Adrenal gland (tissue), 12 donors: ENCODE results near the gene MAN1C1. TPM values are rescaled to one million over a fixed set of nuclear protein-coding genes. Genes with fewer than 3 reads are reported as not detected.
A peak's percentile ranks its signal among the peaks of the same experiment; 100 is the strongest.

ENCODE experiments used
- DNase-seq, 7 donors: peaks; one replicate each; pipeline ENCODE4 v3.0.0-alpha.2; 2019 to 2020
- H3K27ac ChIP-seq, 5 donors: fragments of 200-600 bp; sonication (generic) in 4 of 5; 1 replicate in 3 of 5; 2 replicates in 2 of 5; pipeline versions ENCODE4 v1.5.1 to v1.8.0; 2016 to 2020; ENCODE audit warnings: mild to moderate bottlenecking in 1 of 5
- H3K27me3 ChIP-seq: fragments of 200-600 bp; 2 replicates; pipeline ENCODE4 v1.8.0; 2021
- H3K36me3 ChIP-seq, 2 donors: fragments of 200-600 bp; replicated peaks in 1 of 2; 1 replicate in 1 of 2; 2 replicates in 1 of 2; pipeline versions ENCODE4 v1.5.1 to v1.8.0; 2018 to 2022
- H3K4me1 ChIP-seq, 2 donors: fragments of 200-600 bp; replicated peaks in 1 of 2; 1 replicate in 1 of 2; 2 replicates in 1 of 2; pipeline versions ENCODE4 v1.5.1 to v1.8.0; 2018 to 2021
- H3K4me3 ChIP-seq, 4 donors: fragments of 200-600 bp; sonication (generic) in 3 of 4; one replicate each; pipeline ENCODE4 v1.5.1; 2016 to 2018
- H3K9me3 ChIP-seq, 3 donors: fragments of 200-600 bp; sonication (generic) in 1 of 3; replicated peaks in 1 of 3; 1 replicate in 2 of 3; 2 replicates in 1 of 3; pipeline versions ENCODE4 v1.5.1 to v1.8.0; 2016 to 2021
- POLR2A ChIP-seq, 2 donors: fragments of 450-650 bp; IDR thresholded peaks; one replicate each; pipeline ENCODE4 v1.6.1; 2017; ENCODE audit warnings: antibody characterized with exemption in 2 of 2, mild to moderate bottlenecking in 2 of 2, moderate library complexity in 1 of 2
- WGBS, 4 donors: extraction: QIAGEN DNeasy Blood & Tissue Kit in 2 of 4; methylation state at CpG; one replicate each; pipeline versions ENCODE4 v1.1.5 to v1.1.7; 2013 to 2017; 5-methylcytosine and 5-hydroxymethylcytosine counted together
- intact Hi-C, 2 donors: fragments of 100-400 bp; cut with DNase I; formaldehyde crosslinking; loops; one replicate each; pipeline versions ENCODE4 v1.14.1 to v1.15.0; 2022 to 2023
- polyA plus RNA-seq, 3 donors: library from polyadenylated mRNA; stranded (reverse); fragments of 200-250 nt in 2 of 3; fragments of 350-450 nt in 1 of 3; fragmentation: Illumina TruSeq in 1 of 3; extraction: RNeasy Lipid Tissue Mini Kit (QIAGEN cat#74804) in 1 of 3; gene quantifications; one replicate each; pipeline ENCODE4 v1.2.3, GENCODE V29; 2013 to 2014
- total RNA-seq, 9 donors: library from RNA; depleted of rRNA in 4 of 9; stranded (reverse); fragments of >200 nt in 4 of 9; fragments of 120-200 nt in 1 of 9; fragmentation: NEBNext Ultra II Directional in 1 of 9; extraction: Animal tissue kit (Norgen Biotek cat#: 25700) in 1 of 9; gene quantifications; one replicate each; pipeline versions ENCODE4 v1.1.0 to v1.2.4, GENCODE V29; 2013 to 2023
- TF ChIP-seq, protein P1 (sequence below), 6 experiments: fragments of 450-650 bp in 4 of 6; fragments of 200-600 bp in 2 of 6; sonication (generic) in 1 of 6; IDR thresholded peaks; 1 replicate in 5 of 6; 2 replicates in 1 of 6; pipeline versions ENCODE4 v1.5.1 to v1.8.0; 2016 to 2021; ENCODE audit warnings: antibody characterized with exemption in 6 of 6, mild to moderate bottlenecking in 2 of 6, moderate library complexity in 1 of 6
- donor health status: healthy with polysubstance abuse.
- donor health status: Bipolar disorder and iron deficiency.
- donor health status: DM: yes; HTN: yes; CAD: no.
- donor health status: DM: no; HTN: no; CAD: no.
- donor health status: DM: no; HTN: no; CAD: no.
- donor health status: DM: yes; HTN: yes; CAD: no.

MAN1C1 gene
- total and polyA plus RNA-seq, 12 donors = 2.7 to 58.7 (median 27.7) TPM

DNA sequence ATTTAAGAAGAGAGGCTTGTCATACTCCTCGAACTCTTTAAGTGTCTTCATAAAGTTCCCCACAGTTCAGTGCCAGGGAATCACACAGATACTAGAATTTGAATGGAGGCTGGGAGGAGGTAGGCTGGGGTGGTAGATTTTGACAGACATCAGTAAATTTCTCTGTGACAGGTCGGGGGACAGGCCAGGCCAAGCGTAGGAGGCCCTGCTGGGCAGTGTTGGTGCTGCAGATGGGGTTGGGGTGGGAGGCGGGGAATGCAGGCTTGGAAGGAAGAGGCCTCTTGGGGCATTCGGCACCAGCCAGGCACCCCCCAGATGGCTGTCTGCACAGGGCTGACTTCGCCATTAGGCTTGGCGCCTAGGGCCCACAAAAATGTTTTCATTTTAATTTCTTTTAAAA lies 84.0 kb downstream of the MAN1C1 start:
- Histone ChIP-seq H3K27ac (peak overlapping the region in 3 of 5 donors; percentile 21 to 62 (median 54)), H3K4me1 (peaks cover 18 to 67% of the 10 kb centered on the region in 2 donors), H3K4me3 (no peak overlapping the region), H3K9me3 (no peaks in the 10 kb centered on the region), H3K36me3 (no peaks in the 10 kb centered on the region), H3K27me3 (no peaks in the 10 kb centered on the region)
- 76 to 90% (median 85%) methylated on average over 6 to 7 of the region's 7 CpGs for WGBS, 4 donors
- TF ChIP-seq, protein P1, sequence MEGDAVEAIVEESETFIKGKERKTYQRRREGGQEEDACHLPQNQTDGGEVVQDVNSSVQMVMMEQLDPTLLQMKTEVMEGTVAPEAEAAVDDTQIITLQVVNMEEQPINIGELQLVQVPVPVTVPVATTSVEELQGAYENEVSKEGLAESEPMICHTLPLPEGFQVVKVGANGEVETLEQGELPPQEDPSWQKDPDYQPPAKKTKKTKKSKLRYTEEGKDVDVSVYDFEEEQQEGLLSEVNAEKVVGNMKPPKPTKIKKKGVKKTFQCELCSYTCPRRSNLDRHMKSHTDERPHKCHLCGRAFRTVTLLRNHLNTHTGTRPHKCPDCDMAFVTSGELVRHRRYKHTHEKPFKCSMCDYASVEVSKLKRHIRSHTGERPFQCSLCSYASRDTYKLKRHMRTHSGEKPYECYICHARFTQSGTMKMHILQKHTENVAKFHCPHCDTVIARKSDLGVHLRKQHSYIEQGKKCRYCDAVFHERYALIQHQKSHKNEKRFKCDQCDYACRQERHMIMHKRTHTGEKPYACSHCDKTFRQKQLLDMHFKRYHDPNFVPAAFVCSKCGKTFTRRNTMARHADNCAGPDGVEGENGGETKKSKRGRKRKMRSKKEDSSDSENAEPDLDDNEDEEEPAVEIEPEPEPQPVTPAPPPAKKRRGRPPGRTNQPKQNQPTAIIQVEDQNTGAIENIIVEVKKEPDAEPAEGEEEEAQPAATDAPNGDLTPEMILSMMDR (IDR thresholded peaks at IDR 0.05) = peak in 2 of 6 experiments; percentile 13 to 21
- no peak for TF ChIP-seq POLR2A (IDR thresholded peaks at IDR 0.05)
- no peak for DNase-seq
- intact Hi-C loops = loop anchor here in 1 of 2 donors (10.0 kb wide), 1 partner anchor 94 kb away; no protein-coding TSS in a partner anchor

- DNase-seq = no peak
- peak overlapping the region in 2 of 5 donors; percentile 54 to 62 for H3K27ac ChIP-seq
- intact Hi-C loops = loop anchor here in 1 of 2 donors (10.0 kb wide), 1 partner anchor 94 kb away; no protein-coding TSS in a partner anchor
- WGBS, 4 donors = 87 to 94% (median 89%) methylated on average over 8 to 9 of the region's 9 CpGs
- no peaks in the 10 kb centered on the region for H3K36me3 ChIP-seq
- TF ChIP-seq POLR2A (IDR thresholded peaks at IDR 0.05) = no peak
- TF ChIP-seq, protein P1 (IDR thresholded peaks at IDR 0.05) = no peak
- H3K4me3 ChIP-seq = no peak overlapping the region
- H3K4me1 ChIP-seq = peaks cover 12 to 67% of the 10 kb centered on the region in 2 donors
- H3K9me3 ChIP-seq = no peaks in the 10 kb centered on the region
- no peaks in the 10 kb centered on the region for H3K27me3 ChIP-seq
Measured at GRCh38 chr1:25701030-25701785, 84.6 kb downstream of the MAN1C1 start.

- Histone ChIP-seq H3K9me3 (no peaks in the 10 kb centered on the region), H3K4me1 (peaks cover 13 to 68% of the 10 kb centered on the region in 2 donors), H3K27ac (peak overlapping the region in 1 of 5 donors; percentile 62), H3K36me3 (no peaks in the 10 kb centered on the region), H3K4me3 (no peak overlapping the region), H3K27me3 (no peaks in the 10 kb centered on the region)
- intact Hi-C loops = loop anchor here in 1 of 2 donors (10.0 kb wide), 1 partner anchor 93 kb away; no protein-coding TSS in a partner anchor
- WGBS, 4 donors = 81 to 93% (median 88%) methylated on average over 10 to 11 of the region's 11 CpGs
- no peak for DNase-seq
- TF ChIP-seq POLR2A (IDR thresholded peaks at IDR 0.05) = no peak
- TF ChIP-seq, protein P1 (IDR thresholded peaks at IDR 0.05) = no peak
Measured at GRCh38 chr1:25702101-25702775, 85.6 kb downstream of the MAN1C1 start.

DNA sequence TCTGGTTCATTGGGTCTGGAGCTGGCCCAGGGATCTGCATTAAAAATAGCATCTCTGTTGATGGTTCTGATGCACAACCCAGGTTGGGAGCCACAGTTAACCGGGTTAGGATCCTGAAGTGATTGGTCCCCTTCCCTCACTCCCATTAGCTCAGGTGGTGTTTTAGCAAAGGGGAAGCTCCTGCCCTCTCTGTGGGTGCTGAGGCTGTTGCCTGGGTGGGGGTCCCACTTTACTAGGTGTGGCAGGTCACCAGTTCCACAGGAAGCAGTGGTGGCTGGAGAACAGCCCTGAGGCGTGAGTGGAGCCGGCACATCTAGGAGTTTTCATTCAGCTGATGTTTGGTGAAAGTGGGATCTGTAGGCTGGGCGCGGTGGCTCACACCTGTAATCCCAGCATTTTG lies 86.5 kb downstream of the MAN1C1 start:
- no peaks in the 10 kb centered on the region for H3K36me3 ChIP-seq
- no peak overlapping the region for H3K4me3 ChIP-seq
- 96 to 99% (median 97%) methylated on average over 5 of the region's 5 CpGs for WGBS, 4 donors
- no peaks in the 10 kb centered on the region for H3K27me3 ChIP-seq
- no peak overlapping the region for H3K27ac ChIP-seq
- H3K4me1 ChIP-seq = peaks cover 21 to 73% of the 10 kb centered on the region in 2 donors
- DNase-seq = no peak
- no peaks in the 10 kb centered on the region for H3K9me3 ChIP-seq
- intact Hi-C loops = loop anchor here in 1 of 2 donors (10.0 kb wide), 1 partner anchor 92 kb away; no protein-coding TSS in a partner anchor
- TF ChIP-seq POLR2A (IDR thresholded peaks at IDR 0.05) = no peak
- TF ChIP-seq, protein P1 (IDR thresholded peaks at IDR 0.05) = no peak
